GM18861 (cell line): ENCODE results near the gene PITHD1.
"Not testable (repeated sequence)": the region's sequence is repeated elsewhere in the genome, so short reads cannot be mapped to it uniquely, and the experiment has no call there.

ENCODE experiments used
- ATAC-seq: cut with Tn5 transposase; IDR thresholded peaks from one replicate; pipeline ENCODE4 v1.9.1; 2021; ENCODE audit not compliant: unreplicated experiment

The PITHD1 gene

DNA sequence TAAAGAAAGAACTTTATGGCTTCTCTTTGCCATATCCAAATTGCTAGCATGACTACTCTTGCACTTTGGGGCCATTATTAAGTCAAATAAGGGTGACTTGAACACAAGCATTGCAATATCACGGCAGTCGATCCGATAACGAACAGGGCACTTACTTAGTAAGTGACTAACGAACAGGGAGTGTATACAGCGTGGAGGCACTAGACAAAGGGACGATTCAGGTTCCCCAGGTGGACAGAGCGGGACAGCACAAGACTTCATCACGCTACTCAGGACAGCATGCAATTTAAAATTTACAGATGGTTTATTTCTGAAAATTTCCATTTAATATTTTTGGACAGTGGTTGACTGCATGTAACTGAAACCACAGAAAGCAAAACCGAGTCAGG lies 5.4 kb upstream of the PITHD1 start:
- no peak for ATAC-seq

DNA sequence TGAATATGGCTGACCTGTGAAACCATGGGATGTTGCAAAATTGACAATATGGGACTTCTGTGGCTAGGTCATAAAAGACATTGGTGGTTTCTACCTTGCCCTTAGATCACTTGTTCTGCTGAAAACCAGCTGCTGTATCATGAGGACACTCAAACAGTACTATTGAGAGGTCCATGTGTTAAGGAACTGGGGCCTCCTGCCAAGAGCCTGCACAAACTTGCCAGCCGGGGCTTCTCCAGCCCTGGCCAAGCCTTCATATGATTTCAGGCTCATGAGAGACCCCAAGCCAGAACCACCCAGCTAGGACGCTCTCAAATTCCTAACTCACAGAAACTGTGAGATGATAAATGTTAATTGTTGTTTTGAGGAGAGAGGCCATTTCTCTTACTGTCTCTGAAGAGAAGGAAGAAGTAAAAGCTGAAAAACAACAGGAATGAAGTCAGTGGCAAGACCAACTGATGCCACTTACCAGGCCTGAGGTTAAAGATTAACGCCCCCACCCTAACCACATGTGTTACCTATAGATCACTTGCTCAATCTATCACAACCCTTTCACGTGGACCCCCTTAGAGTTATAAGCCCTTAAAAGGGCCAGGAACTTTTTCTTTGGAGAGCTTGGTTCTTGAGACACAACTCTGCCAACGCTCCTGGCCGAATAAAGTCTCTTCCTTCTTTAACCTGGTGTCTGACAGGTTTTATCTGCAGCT lies 3.9 kb upstream of the PITHD1 start:
- ATAC-seq: no peak

DNA sequence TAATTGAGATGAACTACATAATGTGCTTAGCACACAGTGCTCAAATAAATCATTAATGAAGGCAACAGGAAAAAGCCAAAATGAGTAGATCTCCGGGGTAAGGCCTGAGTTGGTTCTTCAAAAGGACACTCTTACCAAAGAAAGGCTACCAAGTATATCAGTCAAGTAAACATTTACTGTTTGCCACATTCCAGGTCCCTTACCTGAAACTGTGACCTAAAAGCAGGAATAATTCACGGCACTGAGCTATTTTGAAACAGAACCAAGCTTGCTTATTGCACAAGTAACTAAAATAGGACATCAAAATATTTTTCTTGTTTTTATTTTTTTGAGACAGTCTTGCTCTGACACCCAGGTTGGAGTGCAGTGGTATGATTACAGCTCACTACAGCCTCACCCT lies 2.0 kb upstream of the PITHD1 start:
- ATAC-seq: no peak

DNA sequence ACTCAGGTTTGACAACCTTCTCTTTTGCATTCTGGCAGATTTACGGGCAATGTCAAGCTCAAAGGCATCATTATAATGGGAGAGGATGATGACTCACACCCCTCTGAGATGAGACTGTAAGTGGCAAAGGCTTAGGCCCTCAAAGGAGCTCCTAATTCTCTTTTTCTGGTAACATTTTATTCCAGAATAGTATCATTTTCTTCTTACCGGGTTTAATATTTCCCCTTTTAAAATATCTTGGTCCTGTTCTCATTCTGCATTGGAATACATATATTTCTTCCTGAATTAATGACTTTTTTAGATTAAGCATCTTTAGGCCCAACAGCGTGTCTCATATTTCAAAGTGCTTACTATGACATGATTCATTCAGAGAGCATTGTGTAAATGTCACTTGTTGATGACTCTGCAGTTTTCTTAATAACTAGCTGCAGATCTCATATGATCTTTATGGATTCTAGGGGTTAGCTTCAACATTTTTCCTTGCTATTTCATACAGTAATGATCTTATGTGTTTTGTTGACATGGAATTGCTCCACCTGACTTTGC lies 1.7 kb downstream of the PITHD1 start:
- ATAC-seq: no peak

DNA sequence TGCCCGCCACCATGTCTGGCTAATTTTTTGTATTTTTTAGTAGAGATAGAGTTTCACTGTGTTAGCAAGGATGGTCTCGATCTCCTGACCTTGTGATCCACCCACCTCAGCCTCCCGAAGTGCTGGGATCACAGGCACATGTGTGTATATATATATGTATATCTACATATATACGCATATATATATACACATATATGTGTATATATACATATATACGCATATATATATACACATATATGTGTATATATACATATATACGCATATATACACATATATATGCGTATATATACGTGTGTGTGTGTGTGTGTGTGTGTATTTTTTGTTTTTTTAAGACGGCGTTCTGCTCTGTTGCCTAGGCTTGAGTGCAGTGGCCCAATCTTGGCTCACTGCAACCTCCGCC lies 4.9 kb downstream of the PITHD1 start:
- not testable (repeated sequence) for ATAC-seq

DNA sequence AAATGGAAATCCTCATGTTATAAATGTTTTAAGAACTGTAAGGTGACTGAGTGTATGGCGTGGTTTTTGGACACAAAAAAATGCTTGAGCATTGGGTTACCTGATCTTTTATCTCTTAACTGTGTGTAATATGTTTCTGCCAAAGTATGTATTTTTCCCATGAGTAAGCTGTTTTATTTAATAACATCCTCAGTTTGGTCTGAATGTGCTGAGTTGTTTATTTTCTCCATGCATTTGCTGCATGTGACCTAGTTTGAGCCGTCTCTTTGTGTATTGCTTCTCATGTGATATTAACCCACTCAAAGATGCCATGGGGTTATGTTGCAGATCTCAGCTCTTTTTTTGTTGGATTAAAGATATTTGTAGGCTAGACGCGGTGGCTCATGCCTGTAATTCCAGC lies 6.6 kb downstream of the PITHD1 start:
- no peak for ATAC-seq

DNA sequence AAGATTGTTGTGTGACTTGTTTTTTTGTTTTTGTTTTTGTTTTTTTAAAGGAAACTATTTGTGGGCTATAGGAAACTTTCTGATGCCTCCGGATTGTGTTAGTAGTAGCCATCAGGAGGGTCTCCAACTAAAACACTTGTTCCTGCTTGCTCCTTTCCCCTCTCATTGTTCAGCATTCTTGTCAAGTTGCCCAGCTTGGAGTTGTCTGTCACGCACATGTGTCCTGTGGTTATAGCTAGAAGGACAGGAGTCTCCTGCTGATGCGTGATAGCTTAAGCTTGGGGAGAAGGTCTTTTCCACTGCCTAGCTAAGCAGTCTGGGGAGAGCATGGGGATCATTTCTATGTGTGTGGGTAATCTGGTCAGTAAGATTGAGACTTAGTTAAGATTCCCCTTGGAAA lies 9.5 kb downstream of the PITHD1 start:
- no peak for ATAC-seq

DNA sequence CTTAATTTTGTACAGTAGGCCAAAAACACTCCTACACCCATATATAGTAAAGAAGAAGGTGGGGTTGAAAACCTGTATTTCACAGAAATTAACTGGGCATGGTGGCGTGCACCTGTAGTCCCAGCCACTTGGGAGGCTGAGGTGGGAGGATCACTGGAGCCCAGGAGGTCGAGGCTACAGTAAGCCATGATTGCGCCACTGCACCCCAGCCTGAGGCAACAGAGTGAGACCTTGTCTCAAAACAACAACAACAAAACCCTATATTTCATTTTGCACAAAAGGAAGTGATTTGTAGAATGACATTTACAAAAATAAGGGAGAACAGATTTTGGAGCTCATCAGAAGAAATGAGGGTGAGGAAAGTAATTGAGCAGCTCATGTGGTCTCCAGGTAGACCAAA lies 10.5 kb downstream of the PITHD1 start:
- no peak for ATAC-seq

DNA sequence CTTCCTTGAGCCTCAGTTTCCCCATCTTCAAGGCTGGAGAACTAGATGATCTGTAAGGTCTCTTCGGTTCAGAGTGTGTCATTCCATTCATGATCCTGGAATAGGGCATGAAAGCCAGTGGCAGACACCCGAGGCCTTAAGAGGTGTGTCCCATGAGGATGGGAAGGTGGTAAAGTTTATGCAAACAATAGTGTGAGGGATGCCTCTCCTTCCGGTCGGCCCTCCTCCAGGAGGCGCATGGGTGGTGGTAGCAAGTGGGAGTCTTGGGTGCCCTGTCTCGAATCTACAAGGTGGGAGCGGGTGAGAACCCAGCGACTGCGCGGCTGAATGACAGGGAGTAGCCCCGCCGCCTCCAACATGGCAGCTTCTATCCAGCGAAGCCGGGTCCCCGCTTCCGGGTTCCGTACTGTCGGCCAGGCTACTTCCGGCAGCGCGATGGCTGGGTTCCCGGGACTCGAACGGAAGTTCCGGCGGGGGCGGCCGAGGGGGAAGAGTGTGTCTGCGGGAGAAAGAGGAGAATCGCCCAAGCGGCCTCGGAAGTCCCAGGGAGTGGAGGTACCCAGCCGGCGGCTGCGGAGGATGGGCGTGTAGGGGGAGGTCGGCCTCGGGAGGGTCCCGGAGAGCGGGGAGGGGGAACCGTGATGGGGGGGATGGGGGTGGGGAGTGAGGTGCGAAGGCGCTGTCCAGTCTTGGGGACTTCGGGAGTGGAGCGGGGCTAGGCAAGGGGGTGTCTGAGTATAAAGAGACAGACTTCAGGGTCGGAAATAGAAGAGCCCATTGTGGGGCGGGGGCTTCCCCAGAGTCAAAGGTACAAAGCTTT lies 12.7 kb downstream of the PITHD1 start, which contains the start of gene LYPLA2:
TSS of gene LYPLA2 (plus strand) at position 450 of the 820 bp plus-strand sequence. CDS start 1,538 bp downstream, outside the sequence.
- no peak for ATAC-seq

DNA sequence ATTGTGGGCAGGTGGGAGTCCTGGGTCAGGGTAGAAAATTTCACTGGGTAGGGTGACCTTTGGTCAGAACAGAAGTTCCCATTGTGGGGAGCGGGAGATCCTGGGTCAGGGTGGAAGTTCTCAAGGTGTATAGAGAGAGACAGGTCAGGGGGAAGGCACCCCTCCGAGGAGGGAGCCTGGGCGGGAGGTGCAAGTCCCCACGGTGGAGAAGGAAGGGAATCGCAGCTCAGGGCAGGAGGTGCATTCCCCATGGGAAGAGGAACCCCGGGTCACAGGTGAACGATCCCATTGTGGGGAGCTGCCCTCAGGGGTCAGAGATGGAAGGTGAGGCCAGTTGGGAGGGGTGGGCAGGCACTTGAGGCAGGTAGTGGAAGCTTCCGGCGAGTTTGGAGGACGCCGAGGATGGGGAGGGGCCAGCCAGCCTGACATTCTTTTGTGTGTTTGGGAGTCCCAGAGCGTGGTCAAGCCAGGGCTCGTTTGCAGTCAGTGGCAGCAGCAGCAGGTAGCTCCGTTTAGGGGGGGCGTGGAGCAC lies 13.4 kb downstream of the PITHD1 start:
- no peak for ATAC-seq

DNA sequence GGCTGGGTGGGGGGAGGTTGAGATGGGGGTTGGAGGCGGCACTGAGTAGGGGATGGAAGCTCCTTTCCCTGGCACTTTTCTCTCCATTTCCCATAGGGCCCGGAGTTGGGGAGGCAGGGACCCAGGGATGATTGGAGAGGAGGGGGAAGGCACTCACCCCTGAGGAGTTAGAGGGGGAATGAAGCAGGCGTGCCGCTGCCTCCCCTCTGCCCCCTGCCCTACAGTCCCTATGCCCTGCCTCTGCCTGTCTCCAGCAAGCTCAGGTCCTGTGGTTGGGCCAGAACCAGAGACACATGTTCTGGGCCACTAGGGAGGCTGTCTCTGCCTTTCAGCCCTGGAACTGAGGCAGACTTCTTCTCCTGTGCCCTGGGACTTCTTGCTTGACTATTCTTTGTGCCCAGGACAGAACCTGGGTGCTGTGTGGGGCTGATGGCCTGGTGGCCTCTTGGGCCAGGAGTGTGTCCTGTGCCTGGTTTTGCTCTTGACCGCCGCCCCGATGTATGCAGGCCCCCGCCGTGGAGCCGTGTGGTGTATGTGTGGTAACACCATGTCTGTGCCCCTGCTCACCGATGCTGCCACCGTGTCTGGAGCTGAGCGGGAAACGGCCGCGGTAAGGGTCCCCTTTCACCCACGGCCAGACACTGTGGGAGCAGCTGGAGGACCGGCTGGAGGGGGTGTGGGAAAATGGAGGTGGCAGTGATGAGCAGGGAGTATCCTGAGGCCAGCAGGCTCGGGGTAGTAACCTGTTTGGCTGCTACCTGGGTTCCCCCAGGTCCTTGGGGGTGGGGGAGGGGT lies 14.1 kb downstream of the PITHD1 start:
- ATAC-seq: no peak

DNA sequence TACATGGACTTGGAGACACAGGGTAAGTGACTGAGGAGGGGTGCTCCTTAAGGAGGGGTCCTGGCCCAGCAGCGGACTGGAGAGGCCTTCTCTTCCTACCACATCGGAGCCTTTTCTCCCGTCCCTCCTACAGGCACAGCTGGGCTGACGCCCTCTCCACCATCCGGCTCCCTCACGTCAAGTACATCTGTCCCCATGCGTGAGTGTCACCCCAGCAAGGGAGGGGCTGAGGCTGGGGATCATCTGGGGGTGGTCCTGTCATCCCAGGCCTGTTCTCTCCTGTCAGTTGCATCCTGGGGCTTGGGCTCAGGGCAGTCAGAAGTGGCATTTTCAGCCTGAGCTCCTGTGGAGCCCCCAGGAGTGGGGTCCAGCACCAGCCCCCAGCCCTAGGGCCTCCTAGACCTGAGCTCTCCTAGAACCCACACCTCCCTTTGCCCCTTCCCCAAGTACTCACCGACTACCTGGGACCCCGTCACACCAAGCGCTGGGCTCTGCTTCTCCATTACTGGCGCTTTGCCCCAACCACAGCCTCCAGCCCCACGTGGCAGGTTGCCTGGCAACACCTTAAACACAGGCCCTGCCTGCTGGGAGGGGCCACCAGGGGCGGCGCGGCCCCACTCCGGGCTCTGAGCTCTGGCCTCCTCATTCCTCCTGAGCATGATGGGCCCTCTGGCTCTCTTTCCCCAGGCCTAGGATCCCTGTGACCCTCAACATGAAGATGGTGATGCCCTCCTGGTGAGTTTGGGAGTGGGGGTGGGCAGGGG lies 15.0 kb downstream of the PITHD1 start:
- ATAC-seq: no peak

DNA sequence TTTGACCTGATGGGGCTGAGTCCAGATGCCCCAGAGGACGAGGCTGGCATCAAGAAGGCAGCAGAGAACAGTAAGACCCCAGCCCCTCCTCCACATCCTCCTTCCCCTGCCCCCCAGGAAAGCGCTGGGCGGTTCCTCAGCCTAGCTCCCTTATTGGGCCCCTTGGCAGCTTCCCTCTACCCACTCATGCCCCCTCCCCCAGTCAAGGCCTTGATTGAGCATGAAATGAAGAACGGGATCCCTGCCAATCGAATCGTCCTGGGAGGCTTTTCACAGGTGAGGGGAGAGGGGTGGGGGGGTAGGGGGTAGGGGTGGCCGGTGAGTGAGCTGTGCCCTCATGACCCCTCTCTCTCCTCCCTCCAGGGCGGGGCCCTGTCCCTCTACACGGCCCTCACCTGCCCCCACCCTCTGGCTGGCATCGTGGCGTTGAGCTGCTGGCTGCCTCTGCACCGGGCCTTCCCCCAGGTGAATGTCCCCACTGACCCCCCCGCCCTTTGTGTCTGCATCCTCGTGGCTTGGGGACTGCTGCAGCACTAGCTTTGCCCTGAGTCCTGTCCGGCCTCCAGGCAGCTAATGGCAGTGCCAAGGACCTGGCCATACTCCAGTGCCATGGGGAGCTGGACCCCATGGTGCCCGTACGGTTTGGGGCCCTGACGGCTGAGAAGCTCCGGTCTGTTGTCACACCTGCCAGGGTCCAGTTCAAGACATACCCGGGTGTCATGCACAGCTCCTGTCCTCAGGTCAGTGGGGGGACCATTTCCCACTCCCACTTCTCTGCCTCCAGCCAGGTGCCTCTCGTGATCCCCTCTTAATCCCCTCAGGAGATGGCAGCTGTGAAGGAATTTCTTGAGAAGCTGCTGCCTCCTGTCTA lies 15.9 kb downstream of the PITHD1 start:
- no peak for ATAC-seq

DNA sequence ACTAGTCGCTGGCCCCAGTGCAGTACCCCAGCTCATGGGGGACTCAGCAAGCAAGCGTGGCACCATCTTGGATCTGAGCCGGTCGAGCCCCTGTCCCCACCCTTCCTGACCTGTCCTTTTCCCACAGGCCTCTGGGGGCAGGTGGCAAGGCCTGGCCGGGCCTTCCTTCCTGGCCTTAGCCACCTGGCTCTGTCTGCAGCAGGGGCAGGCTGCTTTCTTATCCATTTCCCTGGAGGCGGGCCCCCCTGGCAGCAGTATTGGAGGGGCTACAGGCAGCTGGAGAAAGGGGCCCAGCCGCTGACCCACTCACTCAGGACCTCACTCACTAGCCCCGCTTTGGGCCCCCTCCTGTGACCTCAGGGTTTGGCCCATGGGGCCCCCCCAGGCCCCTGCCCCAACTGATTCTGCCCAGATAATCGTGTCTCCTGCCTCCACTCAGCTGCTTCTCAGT lies 16.5 kb downstream of the PITHD1 start:
- ATAC-seq: not testable (repeated sequence)

DNA sequence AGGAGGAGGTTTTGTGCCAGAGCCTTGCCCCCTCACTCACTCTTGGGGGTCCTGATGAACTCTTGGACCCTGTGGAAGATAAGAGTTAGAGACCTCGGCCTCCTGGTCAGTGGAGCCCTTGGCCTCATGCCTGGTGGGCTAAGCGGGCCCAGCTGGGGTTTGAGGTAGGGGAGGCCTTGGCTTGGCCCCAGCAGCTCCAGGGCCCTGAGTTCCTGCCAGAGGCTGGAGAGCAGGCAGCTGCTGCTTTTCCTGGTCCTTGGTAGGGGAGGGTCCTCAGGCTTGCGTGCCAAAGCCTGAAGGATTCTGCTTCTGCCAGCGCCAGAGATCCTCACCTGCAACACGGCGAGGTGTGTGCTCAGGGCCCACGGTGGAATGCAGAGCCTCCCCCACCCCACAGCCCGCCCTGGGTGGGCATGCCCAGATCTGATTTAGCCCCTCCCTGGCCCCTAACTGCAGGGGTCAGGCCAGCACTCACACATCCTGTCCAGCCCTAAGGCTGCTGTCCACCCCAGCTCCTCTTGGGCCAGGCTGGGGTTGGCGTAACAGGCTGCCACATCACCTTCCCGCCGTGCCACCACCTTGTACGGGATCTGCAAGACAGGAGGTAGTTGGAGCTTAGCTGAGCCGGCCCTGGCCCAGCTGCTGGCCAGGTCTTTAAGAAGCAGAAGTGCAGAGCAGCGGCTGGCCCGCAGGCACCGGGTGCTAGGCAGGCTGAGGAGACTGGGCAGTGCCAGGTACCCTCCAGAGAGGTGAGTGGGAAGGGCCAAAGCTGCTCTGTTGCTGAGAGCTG lies 17.7 kb downstream of the PITHD1 start:
- no peak for ATAC-seq

DNA sequence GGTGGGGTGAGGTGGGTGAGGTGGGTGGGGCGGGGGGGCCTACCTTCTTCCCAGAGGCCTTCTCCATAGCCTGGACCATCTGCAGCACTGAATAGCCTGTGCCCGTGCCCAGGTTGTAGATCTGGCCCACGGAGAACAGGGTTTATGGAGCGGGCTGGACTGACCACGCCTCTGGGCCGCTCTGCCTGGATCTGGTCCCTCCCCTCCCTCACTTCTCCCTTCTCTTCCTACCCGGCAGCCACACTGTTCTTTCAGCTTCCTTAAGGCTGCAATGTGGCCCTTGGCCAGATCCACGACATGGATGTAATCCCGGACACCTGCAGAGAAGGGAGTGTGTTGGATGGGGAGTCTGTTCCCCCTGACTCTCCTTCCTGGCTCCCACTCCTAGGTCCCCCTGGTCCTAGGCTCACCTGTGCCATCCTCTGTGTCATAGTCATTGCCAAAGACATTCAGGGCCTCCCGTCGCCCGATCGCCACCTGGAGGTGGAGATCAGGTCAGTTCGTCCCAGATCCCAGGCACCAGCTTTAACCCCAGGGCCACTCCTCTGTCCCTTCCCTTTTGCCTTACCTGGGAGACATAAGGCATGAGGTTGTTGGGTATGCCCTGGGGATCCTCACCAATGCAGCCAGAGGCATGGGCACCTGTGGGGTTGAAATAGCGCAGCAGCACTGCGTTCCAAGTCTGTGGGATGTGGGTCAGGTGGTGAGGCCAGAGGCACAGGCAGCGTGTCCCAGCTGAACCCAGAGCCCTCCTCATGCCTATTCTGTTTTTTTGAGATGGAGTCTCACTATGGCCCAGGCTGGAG lies 18.5 kb downstream of the PITHD1 start:
- no peak for ATAC-seq
